ENCODE data around the gene ARL6IP4.

Gene ARL6IP4

DNA sequence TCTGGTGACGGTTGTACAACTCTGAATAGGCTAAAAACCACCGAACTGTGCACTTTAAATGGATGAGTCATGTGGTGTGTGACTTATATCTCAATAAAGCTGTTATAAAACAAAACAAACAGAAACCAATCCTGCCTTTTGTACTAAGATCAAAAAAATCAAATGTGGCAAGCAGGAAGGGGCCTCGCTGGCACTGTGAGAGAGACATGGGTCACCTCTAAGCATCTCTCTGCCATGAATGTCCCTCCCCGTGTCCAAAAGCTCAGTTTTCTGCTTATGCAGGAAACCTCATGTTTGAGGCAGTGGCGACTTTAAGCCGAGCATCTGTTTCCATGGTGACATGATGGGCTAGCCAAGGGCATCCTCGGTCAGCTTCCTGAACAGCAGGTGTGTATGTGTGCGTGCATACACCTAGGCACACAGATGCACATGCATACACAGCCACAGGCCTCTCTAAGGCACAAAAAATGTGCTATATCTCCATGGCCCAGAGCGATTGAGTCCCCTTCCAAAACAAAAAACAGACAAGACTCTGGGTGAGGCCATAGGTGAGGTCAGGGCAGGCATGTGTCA lies 44.4 kb downstream of the ARL6IP4 start:
- in situ Hi-C loops (cut with HindIII; ENCODE audit: low sequenced_read_pairs) = no loop called here
- DNase-seq (ENCODE audit: low read depth) = no peak
- no peak overlapping the region for H3K4me3 ChIP-seq (ENCODE audit: low read depth, low read length)
- TF ChIP-seq, protein P1, sequence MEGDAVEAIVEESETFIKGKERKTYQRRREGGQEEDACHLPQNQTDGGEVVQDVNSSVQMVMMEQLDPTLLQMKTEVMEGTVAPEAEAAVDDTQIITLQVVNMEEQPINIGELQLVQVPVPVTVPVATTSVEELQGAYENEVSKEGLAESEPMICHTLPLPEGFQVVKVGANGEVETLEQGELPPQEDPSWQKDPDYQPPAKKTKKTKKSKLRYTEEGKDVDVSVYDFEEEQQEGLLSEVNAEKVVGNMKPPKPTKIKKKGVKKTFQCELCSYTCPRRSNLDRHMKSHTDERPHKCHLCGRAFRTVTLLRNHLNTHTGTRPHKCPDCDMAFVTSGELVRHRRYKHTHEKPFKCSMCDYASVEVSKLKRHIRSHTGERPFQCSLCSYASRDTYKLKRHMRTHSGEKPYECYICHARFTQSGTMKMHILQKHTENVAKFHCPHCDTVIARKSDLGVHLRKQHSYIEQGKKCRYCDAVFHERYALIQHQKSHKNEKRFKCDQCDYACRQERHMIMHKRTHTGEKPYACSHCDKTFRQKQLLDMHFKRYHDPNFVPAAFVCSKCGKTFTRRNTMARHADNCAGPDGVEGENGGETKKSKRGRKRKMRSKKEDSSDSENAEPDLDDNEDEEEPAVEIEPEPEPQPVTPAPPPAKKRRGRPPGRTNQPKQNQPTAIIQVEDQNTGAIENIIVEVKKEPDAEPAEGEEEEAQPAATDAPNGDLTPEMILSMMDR (IDR thresholded peaks at IDR 0.05; ENCODE audit: low read depth, low read length, missing control alignments) = no peak

DNA sequence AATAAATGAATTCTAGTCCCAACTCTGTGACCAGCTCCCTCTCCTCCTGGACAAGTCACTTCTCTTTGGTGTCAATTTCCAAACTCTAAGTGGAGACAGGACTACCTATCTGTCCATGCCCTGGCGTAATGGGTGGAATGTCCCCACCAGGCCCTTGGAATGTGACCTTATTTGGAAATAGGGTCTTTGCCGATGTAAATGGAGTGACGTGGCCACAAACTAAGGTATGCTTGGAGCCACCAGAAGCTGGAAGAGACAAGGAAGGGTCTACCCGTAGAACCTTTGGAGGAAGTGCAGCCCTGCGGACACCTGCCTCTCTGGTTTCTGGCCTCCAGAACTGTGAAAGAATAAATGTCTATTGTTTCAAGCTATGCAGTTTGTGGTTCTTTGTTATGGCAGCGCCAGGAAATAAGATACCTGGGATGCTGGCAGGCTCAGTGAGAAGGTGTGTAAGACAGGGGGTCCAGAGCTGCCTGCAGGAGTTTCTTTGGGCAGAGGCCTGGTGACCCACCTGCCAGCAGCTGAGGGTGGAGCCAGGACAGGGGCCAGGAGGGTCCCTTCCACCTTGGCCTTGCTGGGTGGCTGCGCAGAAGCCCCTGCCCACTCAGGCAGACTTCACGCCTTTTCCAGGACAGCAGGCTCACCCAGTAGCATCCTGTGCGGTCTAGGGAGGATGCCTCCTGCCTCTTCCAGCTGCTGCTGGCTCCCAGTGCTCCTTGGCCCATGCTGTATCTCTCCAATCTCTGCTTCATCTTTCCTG lies 45.8 kb downstream of the ARL6IP4 start:
- in situ Hi-C loops (cut with HindIII; ENCODE audit: low sequenced_read_pairs) = no loop called here
- TF ChIP-seq, protein P1 (IDR thresholded peaks at IDR 0.05; ENCODE audit: low read depth, low read length, missing control alignments) = no peak
- H3K4me3 ChIP-seq (ENCODE audit: low read depth, low read length) = no peak overlapping the region

DNA sequence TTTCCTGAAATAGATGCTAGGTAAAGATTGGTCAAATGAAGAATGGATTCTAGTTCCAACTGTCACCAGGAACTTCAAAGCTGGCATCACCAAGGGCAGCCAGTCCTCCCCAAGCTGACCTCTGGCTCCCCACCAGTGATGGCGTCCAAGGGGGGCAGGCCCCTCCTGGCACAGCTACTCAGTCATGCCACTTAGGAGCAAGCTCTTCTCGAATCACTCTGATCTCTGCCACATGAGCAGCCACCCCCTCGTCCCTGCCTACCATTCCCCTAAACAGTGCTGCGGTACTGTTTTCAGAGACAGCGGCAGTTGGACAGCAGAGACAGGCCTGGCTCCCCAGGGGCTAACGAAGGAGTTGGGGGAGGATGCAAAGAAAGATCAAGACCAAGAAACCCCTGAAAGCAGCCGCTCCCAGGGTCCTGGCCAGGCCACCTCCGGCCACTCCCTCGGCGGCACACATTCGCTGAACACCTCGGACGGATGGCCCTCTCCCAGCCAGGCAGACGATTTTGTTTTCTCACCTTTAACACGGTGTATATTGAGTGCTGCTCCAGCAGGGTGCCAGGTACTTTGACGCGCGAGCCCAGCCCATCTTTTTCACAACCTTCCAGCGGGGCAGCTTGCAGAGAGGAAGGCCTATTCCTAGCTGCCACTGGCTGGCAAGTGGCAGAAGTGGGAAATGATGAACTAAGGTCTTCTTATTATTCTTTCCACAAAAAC lies 47.4 kb downstream of the ARL6IP4 start:
- no peak overlapping the region for H3K4me3 ChIP-seq (ENCODE audit: low read depth, low read length)
- TF ChIP-seq, protein P1 (IDR thresholded peaks at IDR 0.05; ENCODE audit: low read depth, low read length, missing control alignments) = no peak
- in situ Hi-C loops (cut with HindIII; ENCODE audit: low sequenced_read_pairs) = no loop called here
- no peak for DNase-seq (ENCODE audit: low read depth)

More for the DNA sequence above, 45.8 kb downstream of the ARL6IP4 start:
- no peak for DNase-seq (ENCODE audit: low read depth)

DNA sequence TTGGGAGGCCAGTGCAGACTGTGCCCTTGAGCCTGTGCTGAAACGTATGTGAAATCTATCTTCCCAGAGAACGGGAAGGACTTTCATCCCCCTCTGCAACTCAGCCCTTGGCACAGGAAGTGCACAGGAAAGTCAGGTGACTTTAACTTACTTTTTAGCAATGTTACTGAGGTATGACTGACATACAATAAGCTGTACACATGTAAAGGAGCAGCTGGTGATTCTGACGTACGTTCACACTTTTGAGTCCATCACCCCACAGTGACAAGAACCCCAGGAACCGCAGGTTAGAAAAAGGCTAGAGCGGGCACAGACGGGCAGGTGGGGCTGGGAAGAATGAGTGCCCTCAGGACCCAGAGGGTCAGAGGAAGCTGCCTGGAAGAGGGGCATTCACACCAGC lies 48.0 kb downstream of the ARL6IP4 start:
- no peak overlapping the region for H3K4me3 ChIP-seq (ENCODE audit: low read depth, low read length)
- DNase-seq (ENCODE audit: low read depth) = no peak
- in situ Hi-C loops (cut with HindIII; ENCODE audit: low sequenced_read_pairs) = no loop called here
- TF ChIP-seq, protein P1 (IDR thresholded peaks at IDR 0.05; ENCODE audit: low read depth, low read length, missing control alignments) = no peak

DNA sequence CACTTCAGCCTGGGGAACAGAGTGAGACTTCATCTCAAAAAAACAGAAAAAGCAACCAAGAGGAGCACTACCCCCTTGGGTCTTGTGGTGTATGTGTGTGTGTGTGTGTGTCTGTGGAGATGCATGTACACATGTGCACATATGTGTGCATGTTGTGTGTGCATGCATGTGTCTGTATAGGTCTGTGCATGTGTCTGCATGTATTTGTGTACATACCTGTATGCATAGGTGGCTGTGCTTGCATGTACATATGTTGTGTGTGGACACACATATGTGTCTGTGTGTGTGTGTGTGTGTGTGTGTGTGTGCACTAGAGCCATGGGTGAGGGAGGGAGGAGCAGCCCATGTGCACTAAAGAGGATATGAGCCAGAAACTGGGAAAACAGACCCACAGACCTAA lies 49.1 kb downstream of the ARL6IP4 start:
- DNase-seq (ENCODE audit: low read depth) = no peak
- TF ChIP-seq, protein P1 (IDR thresholded peaks at IDR 0.05; ENCODE audit: low read depth, low read length, missing control alignments) = no peak
- in situ Hi-C loops (cut with HindIII; ENCODE audit: low sequenced_read_pairs) = no loop called here

DNA sequence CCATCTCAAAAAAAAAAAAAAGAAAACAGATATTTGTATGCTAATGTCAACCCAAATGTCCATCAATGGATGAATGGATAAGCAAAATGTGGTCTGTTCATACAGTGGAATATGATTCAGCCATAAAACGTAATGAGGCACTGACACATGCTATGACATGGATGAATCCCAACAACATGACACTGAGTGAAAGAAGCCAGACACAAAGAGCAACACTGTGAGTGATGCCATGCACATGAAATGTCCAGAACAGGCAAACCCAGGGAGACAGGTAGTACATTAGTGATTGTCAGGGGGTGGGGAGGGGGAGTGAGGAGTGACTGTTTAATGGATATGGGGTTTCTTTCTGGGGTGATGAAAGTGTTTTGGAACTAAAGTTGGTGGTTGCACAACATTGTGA lies 50.2 kb downstream of the ARL6IP4 start:
- TF ChIP-seq, protein P1 (IDR thresholded peaks at IDR 0.05; ENCODE audit: low read depth, low read length, missing control alignments) = no peak
- DNase-seq (ENCODE audit: low read depth) = no peak
- no peak overlapping the region for H3K4me3 ChIP-seq (ENCODE audit: low read depth, low read length)
- in situ Hi-C loops (cut with HindIII; ENCODE audit: low sequenced_read_pairs) = no loop called here

More for the DNA sequence above, 49.1 kb downstream of the ARL6IP4 start:
- H3K4me3 ChIP-seq (ENCODE audit: low read depth, low read length) = no peak overlapping the region

All from astrocyte of the cerebellum (primary cell).